CD4-positive, alpha-beta T cell treated with Interleukin-12 subunit alpha and Interleukin-12 subunit beta, for 1 hour (primary cell): Measurements from ENCODE around the gene USP47.
A peak's percentile ranks its signal among the peaks of the same experiment; 100 is the strongest.

Experiments
- DNase-seq: peaks from one replicate; pipeline ENCODE4 v3.0.0-alpha.2; 2020

Gene USP47

DNA sequence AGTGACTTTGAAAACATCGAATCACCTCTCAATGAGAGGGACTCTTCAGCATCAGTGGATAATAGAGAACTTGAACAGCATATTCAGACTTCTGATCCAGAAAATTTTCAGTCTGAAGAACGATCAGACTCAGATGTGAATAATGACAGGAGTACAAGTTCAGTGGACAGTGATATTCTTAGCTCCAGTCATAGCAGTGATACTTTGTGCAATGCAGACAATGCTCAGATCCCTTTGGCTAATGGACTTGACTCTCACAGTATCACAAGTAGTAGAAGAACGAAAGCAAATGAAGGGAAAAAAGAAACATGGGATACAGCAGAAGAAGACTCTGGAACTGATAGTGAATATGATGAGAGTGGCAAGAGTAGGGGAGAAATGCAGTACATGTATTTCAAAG, 100.9 kb downstream of the USP47 start:
- no peak for DNase-seq

DNA sequence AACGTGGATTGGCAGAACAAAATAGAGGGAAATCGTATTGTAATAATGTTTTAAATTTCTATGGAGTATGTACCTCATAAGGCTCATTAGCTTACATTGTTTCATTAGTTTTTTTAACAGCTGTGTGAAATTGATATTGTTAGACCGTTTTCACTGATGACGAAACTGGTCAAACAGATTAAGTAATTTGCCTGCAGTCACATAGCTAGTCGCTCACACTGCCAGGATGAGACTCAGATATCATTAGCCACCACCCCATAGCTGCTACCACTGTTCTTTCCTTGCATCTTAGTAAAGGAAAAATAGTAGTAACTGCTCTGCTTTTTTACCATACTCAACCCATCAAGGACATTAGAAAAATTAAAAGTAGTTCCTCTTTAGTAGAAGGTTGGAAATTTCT, 102.7 kb downstream of the USP47 start:
- DNase-seq = no peak

DNA sequence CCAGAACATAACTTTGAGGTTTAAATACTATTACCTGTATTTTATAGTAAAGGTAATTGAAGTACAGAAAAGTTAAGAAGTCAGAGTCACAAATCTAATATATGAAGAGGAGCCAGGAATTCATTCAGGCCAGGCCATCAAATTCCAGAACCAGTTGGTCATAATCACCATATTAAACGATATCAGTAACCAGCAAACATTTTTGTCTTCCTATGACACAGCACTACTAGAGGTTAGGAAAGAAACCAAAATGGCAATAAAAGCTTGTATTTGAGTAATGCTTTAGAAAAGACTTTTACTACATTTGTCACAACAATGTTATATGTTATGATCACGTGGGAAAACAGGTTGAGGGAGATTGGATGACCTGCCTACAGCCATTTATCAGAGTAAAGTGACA, 104.4 kb downstream of the USP47 start:
- no peak for DNase-seq

DNA sequence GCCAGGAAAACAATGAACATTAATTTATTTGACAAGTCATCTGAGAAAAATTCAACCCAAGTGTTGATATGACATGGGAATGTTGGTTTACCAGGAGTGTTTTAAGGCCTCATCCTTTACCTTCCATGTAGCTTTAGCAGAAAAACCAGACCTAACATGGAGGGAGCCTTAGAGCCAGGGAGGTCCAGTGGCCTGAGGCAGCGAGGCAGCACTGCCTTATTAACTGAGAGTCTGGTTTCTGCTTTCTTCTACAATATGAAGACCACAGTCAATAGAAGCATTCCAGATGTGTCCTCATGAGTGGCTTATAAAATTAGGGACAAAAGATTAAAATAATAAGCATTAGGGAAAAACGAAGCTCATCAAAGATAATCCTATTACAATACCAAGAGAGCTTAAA, 105.1 kb downstream of the USP47 start:
- DNase-seq = no peak

DNA sequence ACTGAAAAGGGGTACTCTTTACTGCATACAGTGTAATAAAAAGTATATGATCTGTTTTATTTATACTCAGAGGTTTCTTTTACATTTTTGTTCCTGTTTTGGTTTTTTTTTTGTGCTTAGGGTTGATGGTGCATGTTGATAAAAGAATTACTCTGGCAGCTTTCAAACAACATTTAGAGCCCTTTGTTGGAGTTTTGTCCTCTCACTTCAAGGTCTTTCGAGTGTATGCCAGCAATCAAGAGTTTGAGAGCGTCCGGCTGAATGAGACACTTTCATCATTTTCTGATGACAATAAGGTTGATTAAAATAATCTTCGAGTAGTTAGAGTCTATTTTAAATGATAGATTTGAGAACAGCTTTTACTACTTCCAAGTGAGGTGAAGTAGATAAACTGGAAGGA, 106.1 kb downstream of the USP47 start:
- no peak for DNase-seq

DNA sequence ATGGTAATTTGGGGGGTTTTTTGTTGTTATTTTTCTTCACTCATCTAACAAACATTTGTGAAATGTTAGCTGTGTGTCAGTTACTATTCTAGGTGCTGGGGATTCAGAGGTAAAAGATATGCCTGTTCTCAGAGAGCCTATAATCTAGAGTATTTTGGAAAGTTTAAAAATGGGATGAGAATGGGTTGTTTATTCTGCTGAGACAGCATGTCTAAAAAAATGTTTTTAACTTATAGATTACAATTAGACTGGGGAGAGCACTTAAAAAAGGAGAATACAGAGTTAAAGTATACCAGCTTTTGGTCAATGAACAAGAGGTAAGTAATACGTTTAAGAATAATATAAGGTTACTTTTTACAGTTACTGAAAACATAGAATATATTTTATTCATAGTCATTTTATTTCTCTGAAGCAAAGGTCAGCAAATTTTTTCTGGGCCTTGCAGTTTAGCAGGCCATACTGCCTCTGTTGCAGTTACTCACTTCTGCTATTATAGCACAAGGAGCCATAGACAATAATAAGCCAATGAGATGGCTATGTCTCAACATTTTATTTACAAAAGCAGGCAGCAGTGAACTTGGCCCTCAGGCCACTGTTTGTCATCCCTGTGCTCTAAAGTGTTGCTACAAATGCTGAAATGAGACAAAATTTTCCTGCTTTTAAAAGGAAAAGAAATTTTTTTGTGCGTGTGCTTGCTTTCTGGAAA, 106.6 kb downstream of the USP47 start:
- no peak for DNase-seq

DNA sequence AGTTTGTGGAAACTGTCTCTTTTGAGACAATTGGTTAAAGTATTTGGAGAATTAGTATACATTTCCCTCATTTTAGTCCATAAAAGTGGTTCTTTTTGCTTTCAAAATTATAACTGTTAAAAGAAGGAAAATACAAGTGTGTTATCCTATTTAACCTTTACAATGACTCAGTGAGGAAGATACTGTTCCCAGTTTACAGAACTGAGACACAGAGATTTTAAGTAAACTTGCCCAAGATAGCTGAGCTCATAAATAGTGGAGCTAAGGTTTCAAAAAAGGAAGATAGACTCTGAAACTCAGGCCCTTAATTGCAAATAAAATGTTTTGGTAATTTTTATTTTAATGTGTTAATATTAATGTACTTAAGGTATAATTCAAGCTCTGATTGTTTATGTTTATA, 107.7 kb downstream of the USP47 start:
- no peak for DNase-seq

DNA sequence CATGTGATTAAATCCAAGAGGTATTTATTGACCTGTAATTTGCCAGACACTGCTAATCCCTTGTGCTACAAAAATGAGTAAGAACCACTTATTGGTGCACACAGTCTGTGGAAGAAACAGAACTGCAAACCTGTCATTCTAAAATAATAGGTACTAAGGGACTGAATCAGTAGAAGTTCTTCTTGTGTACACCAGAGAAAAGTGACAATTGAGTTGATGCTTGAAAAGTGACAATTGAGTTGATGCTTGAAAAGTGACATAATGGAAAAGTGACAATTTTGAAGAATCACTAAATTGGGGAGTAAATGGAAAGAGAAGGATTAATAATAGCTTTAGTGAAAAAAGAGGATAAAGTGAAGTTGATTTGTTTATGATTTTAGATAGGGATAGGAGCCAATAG, 110.3 kb downstream of the USP47 start:
- no peak for DNase-seq

DNA sequence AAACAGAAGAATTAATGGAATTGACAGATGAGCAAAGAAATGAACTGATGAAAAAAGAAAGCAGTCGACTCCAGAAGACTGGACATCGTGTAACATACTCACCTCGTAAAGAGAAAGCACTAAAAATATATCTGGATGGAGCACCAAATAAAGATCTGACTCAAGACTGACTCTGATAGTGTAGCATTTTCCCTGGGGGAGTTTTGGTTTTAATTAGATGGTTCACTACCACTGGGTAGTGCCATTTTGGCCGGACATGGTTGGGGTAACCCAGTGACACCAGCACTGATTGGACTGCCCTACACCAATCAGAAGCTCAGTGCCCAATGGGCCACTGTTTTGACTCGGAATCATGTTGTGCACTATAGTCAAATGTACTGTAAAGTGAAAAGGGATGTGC, 114.2 kb downstream of the USP47 start:
- no peak for DNase-seq

DNA sequence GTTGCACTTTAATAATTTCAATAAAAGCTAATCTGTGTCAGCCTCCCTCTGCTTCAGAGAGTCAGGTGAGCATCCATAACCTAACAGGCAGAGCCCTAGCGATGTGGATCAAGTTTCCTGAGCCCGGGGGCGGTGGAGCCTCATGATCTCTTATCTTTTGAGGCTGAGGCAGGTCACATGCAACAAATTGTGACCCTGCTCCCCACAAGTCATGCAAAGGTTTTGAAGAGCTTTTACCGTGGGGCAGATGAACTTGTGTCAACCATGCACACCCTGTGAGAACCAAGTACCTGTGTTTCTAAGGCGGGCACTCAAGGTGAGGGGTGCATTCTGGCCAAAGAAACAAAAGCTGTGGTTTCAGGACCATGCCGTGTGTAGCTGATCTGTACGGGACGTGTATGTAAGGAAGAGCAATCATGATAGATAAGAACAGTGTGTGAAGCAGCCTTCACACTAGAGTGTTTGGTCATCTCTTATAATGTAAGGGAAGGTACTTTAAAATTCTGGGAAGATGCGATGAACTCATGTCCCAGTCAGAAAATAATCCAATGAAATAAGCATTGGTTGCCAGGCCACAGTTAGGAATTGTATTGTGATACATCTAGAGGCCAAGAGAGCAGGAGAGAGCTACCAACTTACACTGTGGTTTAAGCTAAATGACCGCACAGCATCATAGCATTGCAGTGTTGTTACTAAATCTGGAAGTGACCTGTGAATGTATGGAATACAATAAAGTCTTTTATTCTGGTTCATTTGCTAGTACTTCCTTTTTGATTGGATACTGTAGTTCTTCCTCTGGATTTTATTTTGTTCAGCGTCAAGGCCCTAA, 116.8 kb downstream of the USP47 start:
- DNase-seq = no peak

DNA sequence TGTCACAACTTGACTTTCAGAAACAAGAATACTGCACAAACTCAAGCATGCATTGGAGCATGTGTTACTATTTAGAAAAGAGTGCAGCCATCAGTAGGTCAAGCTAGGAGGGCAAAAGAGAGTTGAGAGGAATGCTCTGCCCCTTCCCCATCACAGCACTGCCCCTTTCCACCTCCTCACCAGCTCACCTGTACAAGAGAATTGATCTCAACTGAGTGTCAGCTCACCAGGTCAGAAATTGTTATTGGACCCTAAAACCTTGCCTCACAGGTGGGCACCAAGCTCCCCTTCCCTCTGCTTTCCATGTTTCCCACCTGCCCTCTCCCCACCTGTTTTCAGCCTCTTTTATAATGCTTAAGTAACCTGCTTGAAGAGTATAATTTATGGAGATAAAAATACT, 117.8 kb downstream of the USP47 start:
- no peak for DNase-seq

DNA sequence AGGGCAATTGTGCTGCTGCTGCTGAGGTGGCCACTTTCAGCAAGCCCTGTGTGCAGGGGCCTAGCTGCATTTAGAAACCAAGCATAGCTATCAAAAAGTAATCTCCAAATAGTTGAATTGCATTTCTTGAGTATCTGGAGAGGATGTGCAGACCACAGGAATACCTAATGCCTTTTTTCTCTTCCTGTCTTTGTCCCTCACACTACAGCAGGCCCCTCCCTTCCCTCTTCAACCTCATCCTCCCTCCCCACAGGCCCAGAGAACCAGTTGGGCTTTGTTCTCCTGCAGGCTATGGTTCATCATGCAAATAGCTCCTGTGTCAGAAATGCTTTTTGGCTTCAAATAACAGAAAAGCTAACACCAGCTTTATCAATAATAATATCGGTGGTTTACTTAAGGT, 118.9 kb downstream of the USP47 start:
- DNase-seq = peak; percentile 33

DNA sequence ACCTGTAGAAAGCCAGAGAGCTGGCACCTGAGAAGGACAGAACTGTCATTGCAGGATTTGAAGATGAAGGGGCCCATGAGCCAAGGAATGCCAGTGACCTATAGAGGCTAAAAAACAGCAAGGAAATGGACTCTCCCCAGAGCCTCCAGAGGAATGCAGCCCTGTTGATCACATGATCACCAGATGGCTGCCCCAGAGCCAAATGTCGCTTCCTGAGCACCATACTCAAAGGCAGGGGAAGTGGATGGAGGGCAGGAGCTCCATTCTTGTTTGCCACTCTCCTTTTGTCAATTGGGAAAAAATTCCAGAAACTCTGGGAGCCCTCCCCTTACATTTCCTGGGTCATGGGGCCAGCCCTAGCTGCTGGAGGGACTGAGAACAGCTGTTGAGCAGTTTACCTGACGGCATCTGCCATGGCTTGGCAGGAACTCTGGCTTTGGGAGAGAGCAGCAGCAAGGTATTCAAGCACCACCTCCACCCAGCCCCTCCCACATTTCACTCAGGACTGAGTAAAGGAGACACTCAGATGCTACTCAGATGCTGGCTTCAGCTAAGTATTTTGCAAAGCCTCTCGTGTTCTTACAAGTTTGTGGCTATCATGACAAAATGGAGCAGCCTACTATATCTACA, 119.7 kb downstream of the USP47 start:
- DNase-seq = no peak

DNA sequence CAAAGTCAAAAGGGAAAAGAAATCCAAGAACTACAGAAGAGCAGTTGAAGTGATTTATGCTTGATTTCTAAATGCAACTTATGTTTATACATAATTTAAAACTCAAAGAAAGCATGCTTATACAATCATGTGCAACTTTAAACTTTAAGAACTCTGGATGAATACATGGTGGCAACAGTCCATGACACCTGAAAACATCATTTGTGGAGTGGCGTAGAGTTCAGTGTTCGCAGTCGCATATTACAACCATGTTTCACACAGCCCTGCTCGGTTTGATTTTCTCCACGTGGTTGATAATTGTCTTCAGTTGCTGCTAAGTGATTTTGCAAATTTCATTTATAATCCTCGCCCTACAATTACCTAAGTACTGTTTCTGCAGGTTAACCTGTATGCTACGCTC, 121.3 kb downstream of the USP47 start:
- DNase-seq = no peak

DNA sequence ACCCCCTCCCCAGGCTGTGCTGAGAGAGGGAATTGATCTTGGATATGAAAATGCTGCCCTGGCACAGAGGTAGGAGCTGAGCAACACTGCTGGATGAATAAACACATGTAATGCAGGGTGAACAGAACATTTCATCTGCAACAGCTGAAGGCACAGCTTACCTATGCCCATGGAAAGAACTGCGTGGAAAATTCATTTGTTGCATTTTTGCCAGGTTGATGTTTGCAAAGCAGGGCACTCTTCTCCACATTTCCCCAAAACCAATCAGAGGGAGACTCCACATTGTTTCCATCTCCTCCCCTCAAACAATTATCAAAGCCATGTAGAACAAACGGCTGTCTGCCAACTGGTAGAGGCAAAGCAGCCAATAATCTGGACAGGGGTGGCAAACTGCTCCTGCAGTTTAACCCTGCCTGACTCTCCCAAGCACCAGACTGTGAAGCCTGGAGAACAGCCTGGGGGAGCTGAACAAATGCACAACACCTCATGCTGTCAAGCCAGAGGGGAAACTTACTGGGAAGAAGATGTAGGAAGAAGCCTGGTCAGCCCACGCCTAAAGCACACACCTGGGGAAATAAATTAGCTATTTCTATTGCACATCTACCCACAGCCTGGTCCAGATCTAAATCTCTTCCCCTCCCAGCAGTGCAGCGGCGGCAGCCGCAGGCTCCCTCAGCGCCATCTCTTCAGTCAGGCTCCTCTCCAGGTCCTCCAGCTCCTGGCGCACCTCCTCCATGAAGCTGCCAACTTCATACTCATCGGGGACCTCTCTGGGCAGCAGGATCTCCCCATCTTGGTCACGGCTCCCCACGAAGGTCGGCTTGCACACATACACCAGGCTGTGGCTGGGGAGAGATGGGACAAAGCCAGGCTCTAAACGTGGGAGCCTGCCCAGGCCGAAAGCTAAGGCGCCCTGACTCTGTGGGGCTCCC, 122.3 kb downstream of the USP47 start:
- no peak for DNase-seq

DNA sequence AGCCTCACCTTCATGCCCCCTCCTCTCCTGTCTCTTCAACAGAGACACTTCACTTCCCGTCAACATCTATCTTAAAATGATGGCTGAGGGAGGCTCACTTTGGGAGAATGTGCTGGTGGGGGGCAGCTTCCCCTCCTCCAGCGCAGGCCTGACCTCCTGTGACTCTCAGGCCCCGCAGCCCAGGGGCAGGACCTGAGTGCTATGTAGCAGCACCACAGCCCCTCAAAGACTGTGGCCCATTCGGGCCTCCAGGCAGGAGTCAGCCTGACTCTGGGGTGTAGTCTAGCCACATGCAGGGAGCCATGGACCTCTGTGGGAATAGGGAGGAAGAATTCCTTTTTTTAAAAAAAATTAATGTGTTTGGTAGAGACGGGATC, 123.0 kb downstream of the USP47 start:
- DNase-seq = no peak

DNA sequence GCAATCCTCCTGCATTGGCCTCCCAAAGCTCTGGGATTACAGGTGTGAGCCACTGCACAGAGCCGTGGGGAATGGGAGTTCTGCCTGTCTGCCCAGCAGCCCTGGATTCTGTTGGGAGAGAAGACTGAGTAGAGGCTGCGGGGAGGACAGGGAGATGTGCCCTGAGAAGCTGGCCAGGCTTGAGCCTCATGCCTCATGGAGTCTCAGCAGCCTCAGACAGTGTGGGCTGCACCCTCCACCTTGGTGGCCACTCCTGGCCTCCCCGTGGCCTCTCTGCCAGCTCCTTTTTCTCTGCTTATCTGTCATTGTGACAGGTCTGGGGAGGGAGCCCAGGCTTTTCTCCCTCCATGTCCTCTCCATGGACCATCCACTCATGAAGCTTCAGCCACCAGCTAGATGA, 123.4 kb downstream of the USP47 start:
- no peak for DNase-seq

DNA sequence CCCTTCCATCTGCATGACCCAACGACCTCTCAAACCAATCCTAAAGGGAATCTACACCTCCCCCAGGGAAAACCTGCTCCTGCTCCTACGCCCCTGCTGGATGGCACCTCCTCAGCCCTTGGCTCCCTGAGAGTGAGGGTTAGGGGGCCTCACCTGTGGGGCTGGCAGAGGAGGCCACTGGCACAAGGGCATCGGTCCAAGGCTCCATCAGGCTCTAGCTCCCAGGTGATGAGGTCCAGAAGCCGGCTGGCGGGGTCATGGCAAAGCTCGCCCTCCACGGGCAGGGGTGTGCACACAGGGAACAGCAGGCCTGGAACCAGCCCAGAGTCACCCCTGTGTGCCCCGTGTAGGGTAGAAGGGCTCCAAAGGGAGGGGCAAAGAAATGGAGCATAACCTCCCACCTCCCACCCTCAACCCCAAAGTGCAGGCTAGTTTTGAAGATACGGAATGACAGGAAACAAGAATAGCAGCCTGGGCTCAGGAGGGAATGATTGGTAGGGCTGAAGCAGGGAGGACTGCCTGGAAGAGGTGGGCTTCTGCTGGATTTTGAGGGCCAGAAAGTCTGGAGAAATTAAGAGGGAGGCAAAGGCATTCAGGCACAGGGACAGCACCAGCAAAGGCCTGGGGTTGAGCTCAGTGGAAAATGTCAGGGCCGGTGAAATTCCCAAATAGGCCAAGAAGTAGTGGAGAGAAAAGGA, 124.0 kb downstream of the USP47 start:
- DNase-seq = no peak

DNA sequence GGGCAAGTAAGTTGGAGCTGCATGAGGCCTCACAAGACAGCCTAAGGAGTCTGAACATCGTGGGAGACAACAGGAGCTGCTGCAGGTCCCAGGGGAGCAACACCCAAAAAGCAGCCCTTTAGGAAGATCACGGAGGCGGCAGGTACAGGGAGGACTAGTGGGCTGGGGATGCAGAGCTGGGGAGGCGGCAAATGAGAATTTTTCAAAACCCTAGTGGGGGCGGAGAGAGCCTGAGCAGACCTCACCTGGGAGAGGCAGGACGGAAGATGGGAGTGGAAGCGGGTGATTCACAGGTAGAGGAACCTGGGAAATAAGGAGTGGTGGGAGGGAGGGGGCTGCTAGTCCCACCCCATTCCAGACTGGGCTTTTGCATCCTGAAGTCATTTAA, 124.6 kb downstream of the USP47 start:
- no peak for DNase-seq

DNA sequence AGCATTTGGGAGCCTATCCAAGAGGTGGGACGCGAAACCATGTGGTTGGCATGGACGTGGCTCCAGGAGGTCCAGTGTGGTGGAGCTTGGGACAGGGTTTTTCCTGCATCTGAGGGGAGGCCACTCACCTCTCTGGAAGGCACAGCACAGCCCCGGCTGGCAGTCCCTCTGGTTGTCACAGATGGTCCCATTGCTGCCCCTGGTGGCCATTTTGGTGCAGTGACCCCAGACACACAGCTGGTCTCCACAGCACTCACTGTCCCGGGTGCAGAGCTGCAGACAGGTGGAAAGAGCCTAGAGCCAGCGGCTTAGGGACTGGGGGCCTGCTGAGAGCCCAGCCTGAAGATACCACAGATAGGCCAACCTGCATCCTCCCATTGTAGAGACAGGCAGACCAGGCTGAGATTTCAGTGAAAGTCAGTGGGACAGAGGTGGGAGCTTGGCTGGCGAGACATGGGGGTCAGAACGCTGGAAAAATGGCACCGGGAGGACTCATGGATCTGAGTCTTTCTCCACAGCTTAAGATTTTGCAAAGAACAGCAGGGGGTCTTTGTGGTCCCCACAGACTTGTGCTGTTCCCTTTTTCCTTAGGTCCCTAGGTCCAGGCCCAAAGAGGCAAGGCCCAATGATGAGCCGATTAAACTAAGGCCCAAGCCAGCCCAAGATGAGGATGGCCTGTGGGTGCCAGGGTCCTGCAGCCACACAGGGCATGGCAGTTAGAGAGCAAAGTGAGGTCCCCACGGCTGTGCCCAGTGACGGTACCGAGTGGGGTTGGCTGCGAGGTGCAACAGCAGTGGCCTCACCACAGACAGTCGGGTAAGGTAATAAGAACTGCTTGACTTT, 125.3 kb downstream of the USP47 start:
- DNase-seq = peak; percentile 67
